ENCODE data around the gene IQSEC2.

GRCh38 chrX:53269536-53270107, 11.8 kb downstream of the IQSEC2 start:
- TF ChIP-seq CTCF (IDR thresholded peaks at IDR 0.05) (no peak), CREB1 (CRISPR knock-in tag; IDR thresholded peaks at IDR 0.05) (no peak), FOXP1 (CRISPR knock-in tag; IDR thresholded peaks at IDR 0.05; ENCODE audit: borderline replicate concordance) (no peak), ESRRA (CRISPR knock-in tag; IDR thresholded peaks at IDR 0.05; ENCODE audit: borderline replicate concordance) (no peak), GABPB1 (CRISPR knock-in tag; IDR thresholded peaks at IDR 0.05) (no peak), ZNF138 (CRISPR knock-in tag; conservative IDR thresholded peaks at IDR 0.05) (no peak)
